Smooth muscle cell (in vitro differentiated cells): ENCODE data around the gene OCA2. TPM values are rescaled to one million over a fixed set of nuclear protein-coding genes. Genes with fewer than 3 reads are reported as not detected.

Experiments
- DNase-seq: peaks from one replicate; lab custom pipeline; 2025; ENCODE audit not compliant: unreplicated experiment; lab: John Stamatoyannopoulos, UW
- H2AFZ ChIP-seq: fragments of 200-600 bp; sonication (generic); 2 replicates; pipeline ENCODE4 v1.6.0; 2016; ENCODE audit warnings: antibody characterized with exemption, low read depth, mild to moderate bottlenecking
- H3F3A ChIP-seq: fragments of 200-600 bp; sonication (generic); 2 replicates; pipeline ENCODE4 v1.6.0; 2017; ENCODE audit warnings: antibody characterized with exemption, low read depth
- H3K27ac ChIP-seq: fragments of 200-600 bp; sonication (generic); 2 replicates; pipeline ENCODE4 v1.5.1; 2016; ENCODE audit warnings: low read depth, mild to moderate bottlenecking
- H3K27me3 ChIP-seq: fragments of 200-600 bp; sonication (generic); 2 replicates; pipeline ENCODE4 v1.6.1; 2016; ENCODE audit warnings: low read depth, mild to moderate bottlenecking
- H3K36me3 ChIP-seq: fragments of 200-600 bp; sonication (generic); 2 replicates; pipeline ENCODE4 v1.5.1; 2016; ENCODE audit warnings: low read depth
- H3K4me1 ChIP-seq: fragments of 200-600 bp; sonication (generic); 2 replicates; pipeline ENCODE4 v1.5.1; 2016; ENCODE audit warnings: low read depth
- H3K4me2 ChIP-seq: fragments of 200-600 bp; sonication (generic); 2 replicates; pipeline ENCODE4 v1.6.0; 2016; ENCODE audit warnings: mild to moderate bottlenecking
- H3K4me3 ChIP-seq: fragments of 200-600 bp; sonication (generic); 2 replicates; pipeline ENCODE4 v1.5.1; 2016; ENCODE audit warnings: mild to moderate bottlenecking
- H3K79me2 ChIP-seq: fragments of 200-600 bp; sonication (generic); 2 replicates; pipeline ENCODE4 v1.6.0; 2016; ENCODE audit warnings: low read depth, mild to moderate bottlenecking
- H3K9ac ChIP-seq: fragments of 200-600 bp; sonication (generic); 2 replicates; pipeline ENCODE4 v1.6.0; 2016; ENCODE audit warnings: low read depth
- H3K9me3 ChIP-seq: fragments of 200-600 bp; sonication (generic); replicated peaks from 2 replicates; pipeline ENCODE4 v1.5.1; 2016; ENCODE audit warnings: low read depth
- H4K20me1 ChIP-seq: fragments of 200-600 bp; sonication (generic); 2 replicates; pipeline ENCODE4 v1.6.0; 2016; ENCODE audit warnings: low read depth
- CTCF ChIP-seq: fragments of 200-600 bp; sonication (generic); IDR thresholded peaks from 2 replicates; pipeline ENCODE4 v1.5.1; 2017; ENCODE audit warnings: borderline replicate concordance, mild to moderate bottlenecking, antibody characterized with exemption; ENCODE audit not compliant: insufficient read depth, poor library complexity, severe bottlenecking
- WGBS: methylation state at CpG from one replicate; pipeline ENCODE4 v1.1.7; 2016; ENCODE audit warnings: low lambda C conversion rate; 5-methylcytosine and 5-hydroxymethylcytosine counted together
- polyA plus RNA-seq: library from polyadenylated mRNA; unstranded; fragments of >200 nt; fragmentation: Nextera tagmentation; extraction: Ambion mirVana; gene quantifications from 2 replicates; pipeline ENCODE4 v1.2.1, GENCODE V29; 2016
- total RNA-seq: library from RNA; depleted of rRNA; stranded (reverse); fragments of >200 nt; gene quantifications from 2 replicates; pipeline ENCODE4 v1.2.3, GENCODE V29; 2014

The OCA2 gene
- total and polyA plus RNA-seq, 2 experiments from 2014 or later = 0.16 TPM; not detected in 1

- H3K4me2 ChIP-seq = no peak overlapping the region
- no peak overlapping the region for H3K9ac ChIP-seq
- no peak for TF ChIP-seq CTCF
- H3K79me2 ChIP-seq = no peaks in the 10 kb centered on the region
- H3K4me1 ChIP-seq = no peaks in the 10 kb centered on the region
- no peaks in the 10 kb centered on the region for H3F3A ChIP-seq
- 81% methylated on average over 11 of the region's 11 CpGs for WGBS
- H3K27me3 ChIP-seq = no peaks in the 10 kb centered on the region
- no peaks in the 10 kb centered on the region for H4K20me1 ChIP-seq
- H3K27ac ChIP-seq = no peak overlapping the region
- no peak overlapping the region for H2AFZ ChIP-seq
- no peaks in the 10 kb centered on the region for H3K36me3 ChIP-seq
- no peaks in the 10 kb centered on the region for H3K9me3 ChIP-seq
- no peak for DNase-seq
- no peak overlapping the region for H3K4me3 ChIP-seq
These were observed 16.0 kb downstream of the OCA2 start for GRCh38 chr15:28082891-28083684.

- Histone ChIP-seq H3F3A (no peaks in the 10 kb centered on the region), H3K4me1 (no peaks in the 10 kb centered on the region), H3K9me3 (no peaks in the 10 kb centered on the region), H4K20me1 (no peaks in the 10 kb centered on the region), H3K4me3 (no peak overlapping the region), H3K4me2 (no peak overlapping the region), H3K27me3 (no peaks in the 10 kb centered on the region), H3K27ac (no peak overlapping the region), H3K36me3 (no peaks in the 10 kb centered on the region), H3K79me2 (no peaks in the 10 kb centered on the region), H3K9ac (no peak overlapping the region), H2AFZ (no peak overlapping the region)
- WGBS = 93% methylated on average over 20 of the region's 20 CpGs
- no peak for TF ChIP-seq CTCF
- DNase-seq = no peak
These were observed 17.5 kb downstream of the OCA2 start for GRCh38 chr15:28081594-28081993.

- Histone ChIP-seq H3K4me3 (no peak overlapping the region), H2AFZ (no peak overlapping the region), H3F3A (no peaks in the 10 kb centered on the region), H3K36me3 (no peaks in the 10 kb centered on the region), H3K27me3 (no peaks in the 10 kb centered on the region), H3K4me2 (no peak overlapping the region), H3K79me2 (no peaks in the 10 kb centered on the region), H3K27ac (no peak overlapping the region), H4K20me1 (no peaks in the 10 kb centered on the region), H3K9me3 (no peaks in the 10 kb centered on the region), H3K4me1 (no peaks in the 10 kb centered on the region), H3K9ac (no peak overlapping the region)
- TF ChIP-seq CTCF = no peak
- DNase-seq = no peak
- 75% methylated on average over 8 of the region's 8 CpGs for WGBS
These were observed 18.7 kb downstream of the OCA2 start for GRCh38 chr15:28080386-28080785.

GRCh38 chr15:28079313-28079969, 19.7 kb downstream of the OCA2 start:
- WGBS = 91% methylated on average over 9 of the region's 9 CpGs

More at GRCh38 chr15:28079313-28079969, 19.7 kb downstream of the OCA2 start:
- Histone ChIP-seq H3K4me2 (no peak overlapping the region), H3F3A (no peaks in the 10 kb centered on the region), H4K20me1 (no peaks in the 10 kb centered on the region), H3K9ac (no peak overlapping the region), H3K4me1 (no peaks in the 10 kb centered on the region), H3K79me2 (no peaks in the 10 kb centered on the region), H3K4me3 (no peak overlapping the region), H3K36me3 (no peaks in the 10 kb centered on the region), H3K27ac (no peak overlapping the region), H3K9me3 (no peaks in the 10 kb centered on the region), H3K27me3 (no peaks in the 10 kb centered on the region), H2AFZ (no peak overlapping the region)
- DNase-seq = no peak
- TF ChIP-seq CTCF = no peak
